ENCODE data around the gene XPC. TPM values are rescaled to one million over a fixed set of nuclear protein-coding genes. Genes with fewer than 3 reads are reported as not detected.
A peak's percentile ranks its signal among the peaks of the same experiment; 100 is the strongest.

XPC gene
- total RNA-seq, 1 donor from 2014 or later = 40.1 TPM

- DNase-seq (ENCODE audit: low spot score, unreplicated experiment) = no peak
- peaks cover 13% of the 10 kb centered on the region for H3K36me3 Mint-ChIP-seq (ENCODE audit: insufficient read depth)
- H3K4me3 Mint-ChIP-seq (ENCODE audit: low read depth) = no peak overlapping the region
- no peaks in the 10 kb centered on the region for H3K4me1 Mint-ChIP-seq (ENCODE audit: low read depth)
- no peaks in the 10 kb centered on the region for H3K9me3 Mint-ChIP-seq (ENCODE audit: low read depth)
- H3K27ac Mint-ChIP-seq = no peak overlapping the region
- no peak for TF ChIP-seq CTCF (IDR thresholded peaks at IDR 0.05; ENCODE audit: unreplicated experiment)
- no peaks in the 10 kb centered on the region for H3K27me3 Mint-ChIP-seq
These were observed 40.1 kb downstream of the XPC start for GRCh38 chr3:14138109-14138877.

- H3K4me3 Mint-ChIP-seq (ENCODE audit: low read depth) = no peak overlapping the region
- no peaks in the 10 kb centered on the region for H3K9me3 Mint-ChIP-seq (ENCODE audit: low read depth)
- no peak overlapping the region for H3K27ac Mint-ChIP-seq
- no peaks in the 10 kb centered on the region for H3K4me1 Mint-ChIP-seq (ENCODE audit: low read depth)
- no peak for TF ChIP-seq CTCF (IDR thresholded peaks at IDR 0.05; ENCODE audit: unreplicated experiment)
- no peak for DNase-seq (ENCODE audit: low spot score, unreplicated experiment)
- H3K36me3 Mint-ChIP-seq (ENCODE audit: insufficient read depth) = peaks cover 13% of the 10 kb centered on the region
- H3K27me3 Mint-ChIP-seq = no peaks in the 10 kb centered on the region
These were observed 41.0 kb downstream of the XPC start for GRCh38 chr3:14137445-14137844.

- Mint-ChIP-seq H3K4me1 (ENCODE audit: low read depth) (no peaks in the 10 kb centered on the region), H3K4me3 (ENCODE audit: low read depth) (no peak overlapping the region), H3K27ac (no peak overlapping the region), H3K36me3 (ENCODE audit: insufficient read depth) (peaks cover 11% of the 10 kb centered on the region), H3K9me3 (ENCODE audit: low read depth) (no peaks in the 10 kb centered on the region), H3K27me3 (no peaks in the 10 kb centered on the region)
- TF ChIP-seq CTCF (IDR thresholded peaks at IDR 0.05; ENCODE audit: unreplicated experiment) = no peak
- no peak for DNase-seq (ENCODE audit: low spot score, unreplicated experiment)
These were observed 41.4 kb downstream of the XPC start for GRCh38 chr3:14137004-14137403.

- H3K4me1 Mint-ChIP-seq (ENCODE audit: low read depth) = no peaks in the 10 kb centered on the region
- no peaks in the 10 kb centered on the region for H3K27me3 Mint-ChIP-seq
- TF ChIP-seq CTCF (IDR thresholded peaks at IDR 0.05; ENCODE audit: unreplicated experiment) = no peak
- no peaks in the 10 kb centered on the region for H3K9me3 Mint-ChIP-seq (ENCODE audit: low read depth)
- DNase-seq (ENCODE audit: low spot score, unreplicated experiment) = no peak
- H3K4me3 Mint-ChIP-seq (ENCODE audit: low read depth) = no peak overlapping the region
- H3K27ac Mint-ChIP-seq = peak overlapping the region; percentile 55
- H3K36me3 Mint-ChIP-seq (ENCODE audit: insufficient read depth) = peaks cover 15% of the 10 kb centered on the region
These were observed 42.8 kb downstream of the XPC start for GRCh38 chr3:14135581-14135980.

GRCh38 chr3:14134291-14134690 lies 44.1 kb downstream of the XPC start:
- Mint-ChIP-seq H3K4me3 (ENCODE audit: low read depth) (no peak overlapping the region), H3K27me3 (no peaks in the 10 kb centered on the region), H3K4me1 (ENCODE audit: low read depth) (no peaks in the 10 kb centered on the region), H3K27ac (no peak overlapping the region), H3K9me3 (ENCODE audit: low read depth) (no peaks in the 10 kb centered on the region), H3K36me3 (ENCODE audit: insufficient read depth) (peaks cover 18% of the 10 kb centered on the region)
- no peak for DNase-seq (ENCODE audit: low spot score, unreplicated experiment)
- no peak for TF ChIP-seq CTCF (IDR thresholded peaks at IDR 0.05; ENCODE audit: unreplicated experiment)

All from progenitor cell of endocrine pancreas (in vitro differentiated cells).